ENCODE measurements around the gene PRRX2. TPM values are rescaled to one million over a fixed set of nuclear protein-coding genes. Genes with fewer than 3 reads are reported as not detected.

The PRRX2 gene
- total and polyA plus RNA-seq, 2 experiments from 2014 or later: 5.8 to 8.3 TPM

DNA sequence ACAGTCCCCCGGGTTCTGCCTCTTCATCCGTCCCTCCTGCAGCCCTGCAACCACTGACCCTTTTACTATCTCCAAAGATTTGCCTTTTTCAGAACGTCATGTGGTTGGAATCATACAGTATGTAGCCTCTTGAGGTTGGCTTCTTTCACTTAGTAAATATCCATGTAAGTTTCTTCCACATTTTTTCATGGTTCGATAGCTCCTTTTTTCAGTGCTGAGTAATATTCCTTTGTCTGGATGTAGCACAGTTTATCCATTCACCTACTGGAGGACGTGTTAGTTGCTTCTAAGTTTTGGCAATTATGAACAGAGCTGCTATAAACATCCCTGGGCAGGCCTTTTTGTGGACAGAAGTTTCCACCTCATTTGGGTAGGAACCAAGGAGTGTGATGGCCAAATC is 27.1 kb downstream of the PRRX2 start:
- H3F3A ChIP-seq (replicated peaks; ENCODE audit: low read depth): no peaks in the 10 kb centered on the region
- Mint-ChIP-seq H3K4me3 (no peak overlapping the region), H3K27me3 (ENCODE audit: insufficient read depth, low read depth, poor library complexity) (peaks cover 10% of the 10 kb centered on the region), H3K9me3 (no peaks in the 10 kb centered on the region), H3K36me3 (ENCODE audit: low read depth) (no peaks in the 10 kb centered on the region), H3K27ac (no peak overlapping the region), H3K4me1 (peaks cover 6% of the 10 kb centered on the region; the same call in 2 of the 3 replicates)
- no peaks in the 10 kb centered on the region for H3K36me3 ChIP-seq (ENCODE audit: insufficient read depth)
- DNase-seq (ENCODE audit: low spot score): no peak
- TF ChIP-seq CREB1 (CRISPR knock-in tag; IDR thresholded peaks at IDR 0.05; ENCODE audit: low read depth) (no peak), POLR2AphosphoS5 (IDR thresholded peaks at IDR 0.05; ENCODE audit: low read depth) (no peak), NANOG (IDR thresholded peaks at IDR 0.05; ENCODE audit: borderline replicate concordance) (no peak), JUNB (IDR thresholded peaks at IDR 0.05; ENCODE audit: unreplicated experiment) (no peak), STAT1 (IDR thresholded peaks at IDR 0.05; ENCODE audit: unreplicated experiment) (no peak), ZNF114 (CRISPR knock-in tag; IDR thresholded peaks at IDR 0.05) (no peak), EZH2 (IDR thresholded peaks at IDR 0.05; ENCODE audit: low read depth, unreplicated experiment) (no peak)
- TF ChIP-seq, protein P1, sequence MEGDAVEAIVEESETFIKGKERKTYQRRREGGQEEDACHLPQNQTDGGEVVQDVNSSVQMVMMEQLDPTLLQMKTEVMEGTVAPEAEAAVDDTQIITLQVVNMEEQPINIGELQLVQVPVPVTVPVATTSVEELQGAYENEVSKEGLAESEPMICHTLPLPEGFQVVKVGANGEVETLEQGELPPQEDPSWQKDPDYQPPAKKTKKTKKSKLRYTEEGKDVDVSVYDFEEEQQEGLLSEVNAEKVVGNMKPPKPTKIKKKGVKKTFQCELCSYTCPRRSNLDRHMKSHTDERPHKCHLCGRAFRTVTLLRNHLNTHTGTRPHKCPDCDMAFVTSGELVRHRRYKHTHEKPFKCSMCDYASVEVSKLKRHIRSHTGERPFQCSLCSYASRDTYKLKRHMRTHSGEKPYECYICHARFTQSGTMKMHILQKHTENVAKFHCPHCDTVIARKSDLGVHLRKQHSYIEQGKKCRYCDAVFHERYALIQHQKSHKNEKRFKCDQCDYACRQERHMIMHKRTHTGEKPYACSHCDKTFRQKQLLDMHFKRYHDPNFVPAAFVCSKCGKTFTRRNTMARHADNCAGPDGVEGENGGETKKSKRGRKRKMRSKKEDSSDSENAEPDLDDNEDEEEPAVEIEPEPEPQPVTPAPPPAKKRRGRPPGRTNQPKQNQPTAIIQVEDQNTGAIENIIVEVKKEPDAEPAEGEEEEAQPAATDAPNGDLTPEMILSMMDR (conservative IDR thresholded peaks at IDR 0.05; ENCODE audit: low read depth in 2 of 2): no peak
- TF ChIP-seq, protein P2, sequence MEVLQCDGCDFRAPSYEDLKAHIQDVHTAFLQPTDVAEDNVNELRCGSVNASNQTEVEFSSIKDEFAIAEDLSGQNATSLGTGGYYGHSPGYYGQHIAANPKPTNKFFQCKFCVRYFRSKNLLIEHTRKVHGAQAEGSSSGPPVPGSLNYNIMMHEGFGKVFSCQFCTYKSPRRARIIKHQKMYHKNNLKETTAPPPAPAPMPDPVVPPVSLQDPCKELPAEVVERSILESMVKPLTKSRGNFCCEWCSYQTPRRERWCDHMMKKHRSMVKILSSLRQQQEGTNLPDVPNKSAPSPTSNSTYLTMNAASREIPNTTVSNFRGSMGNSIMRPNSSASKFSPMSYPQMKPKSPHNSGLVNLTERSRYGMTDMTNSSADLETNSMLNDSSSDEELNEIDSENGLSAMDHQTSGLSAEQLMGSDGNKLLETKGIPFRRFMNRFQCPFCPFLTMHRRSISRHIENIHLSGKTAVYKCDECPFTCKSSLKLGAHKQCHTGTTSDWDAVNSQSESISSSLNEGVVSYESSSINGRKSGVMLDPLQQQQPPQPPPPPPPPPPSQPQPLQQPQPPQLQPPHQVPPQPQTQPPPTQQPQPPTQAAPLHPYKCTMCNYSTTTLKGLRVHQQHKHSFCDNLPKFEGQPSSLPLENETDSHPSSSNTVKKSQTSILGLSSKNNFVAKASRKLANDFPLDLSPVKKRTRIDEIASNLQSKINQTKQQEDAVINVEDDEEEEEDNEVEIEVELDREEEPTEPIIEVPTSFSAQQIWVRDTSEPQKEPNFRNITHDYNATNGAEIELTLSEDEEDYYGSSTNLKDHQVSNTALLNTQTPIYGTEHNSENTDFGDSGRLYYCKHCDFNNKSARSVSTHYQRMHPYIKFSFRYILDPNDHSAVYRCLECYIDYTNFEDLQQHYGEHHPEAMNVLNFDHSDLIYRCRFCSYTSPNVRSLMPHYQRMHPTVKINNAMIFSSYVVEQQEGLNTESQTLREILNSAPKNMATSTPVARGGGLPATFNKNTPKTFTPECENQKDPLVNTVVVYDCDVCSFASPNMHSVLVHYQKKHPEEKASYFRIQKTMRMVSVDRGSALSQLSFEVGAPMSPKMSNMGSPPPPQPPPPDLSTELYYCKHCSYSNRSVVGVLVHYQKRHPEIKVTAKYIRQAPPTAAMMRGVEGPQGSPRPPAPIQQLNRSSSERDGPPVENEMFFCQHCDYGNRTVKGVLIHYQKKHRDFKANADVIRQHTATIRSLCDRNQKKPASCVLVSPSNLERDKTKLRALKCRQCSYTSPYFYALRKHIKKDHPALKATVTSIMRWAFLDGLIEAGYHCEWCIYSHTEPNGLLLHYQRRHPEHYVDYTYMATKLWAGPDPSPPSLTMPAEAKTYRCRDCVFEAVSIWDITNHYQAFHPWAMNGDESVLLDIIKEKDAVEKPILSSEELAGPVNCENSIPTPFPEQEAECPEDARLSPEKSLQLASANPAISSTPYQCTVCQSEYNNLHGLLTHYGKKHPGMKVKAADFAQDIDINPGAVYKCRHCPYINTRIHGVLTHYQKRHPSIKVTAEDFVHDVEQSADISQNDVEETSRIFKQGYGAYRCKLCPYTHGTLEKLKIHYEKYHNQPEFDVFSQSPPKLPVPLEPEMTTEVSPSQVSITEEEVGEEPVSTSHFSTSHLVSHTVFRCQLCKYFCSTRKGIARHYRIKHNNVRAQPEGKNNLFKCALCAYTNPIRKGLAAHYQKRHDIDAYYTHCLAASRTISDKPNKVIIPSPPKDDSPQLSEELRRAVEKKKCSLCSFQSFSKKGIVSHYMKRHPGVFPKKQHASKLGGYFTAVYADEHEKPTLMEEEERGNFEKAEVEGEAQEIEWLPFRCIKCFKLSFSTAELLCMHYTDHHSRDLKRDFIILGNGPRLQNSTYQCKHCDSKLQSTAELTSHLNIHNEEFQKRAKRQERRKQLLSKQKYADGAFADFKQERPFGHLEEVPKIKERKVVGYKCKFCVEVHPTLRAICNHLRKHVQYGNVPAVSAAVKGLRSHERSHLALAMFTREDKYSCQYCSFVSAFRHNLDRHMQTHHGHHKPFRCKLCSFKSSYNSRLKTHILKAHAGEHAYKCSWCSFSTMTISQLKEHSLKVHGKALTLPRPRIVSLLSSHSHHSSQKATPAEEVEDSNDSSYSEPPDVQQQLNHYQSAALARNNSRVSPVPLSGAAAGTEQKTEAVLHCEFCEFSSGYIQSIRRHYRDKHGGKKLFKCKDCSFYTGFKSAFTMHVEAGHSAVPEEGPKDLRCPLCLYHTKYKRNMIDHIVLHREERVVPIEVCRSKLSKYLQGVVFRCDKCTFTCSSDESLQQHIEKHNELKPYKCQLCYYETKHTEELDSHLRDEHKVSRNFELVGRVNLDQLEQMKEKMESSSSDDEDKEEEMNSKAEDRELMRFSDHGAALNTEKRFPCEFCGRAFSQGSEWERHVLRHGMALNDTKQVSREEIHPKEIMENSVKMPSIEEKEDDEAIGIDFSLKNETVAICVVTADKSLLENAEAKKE (CRISPR knock-in tag; IDR thresholded peaks at IDR 0.05): no peak
- H3K9me2 ChIP-seq (ENCODE audit: insufficient read depth): no peaks in the 10 kb centered on the region
- peaks cover 6% of the 10 kb centered on the region for H3K27me3 ChIP-seq (ENCODE audit: insufficient read depth)
- no peak overlapping the region for H2AFZ ChIP-seq
- no peak overlapping the region for H3K4me3 ChIP-seq
- H3K4me2 ChIP-seq: no peak overlapping the region
- H4K20me1 ChIP-seq (replicated peaks; ENCODE audit: insufficient read depth): no peaks in the 10 kb centered on the region
- H3K79me2 ChIP-seq (replicated peaks; ENCODE audit: insufficient read depth): no peaks in the 10 kb centered on the region
- no peak overlapping the region for H3K27ac ChIP-seq (ENCODE audit: low read depth)
- peaks cover 8% of the 10 kb centered on the region; the same call in 1 of the 2 replicates for H3K4me1 ChIP-seq (ENCODE audit: insufficient read depth)
- ATAC-seq: no peak

All from GM23338 (cell line).